DOHH2 (cell line): Measurements from ENCODE around the gene STUB1.

Source experiments
- H3F3A ChIP-seq: fragments of 200-600 bp; sonication (generic), shearing (Covaris generic); 2 replicates; pipeline ENCODE4 v1.6.0; 2016; ENCODE audit warnings: antibody characterized with exemption, mild to moderate bottlenecking; ENCODE audit not compliant: control insufficient read depth, insufficient read depth
- H3K27ac ChIP-seq: fragments of 200-600 bp; sonication (generic); 2 replicates; pipeline ENCODE4 v1.5.1; 2014; ENCODE audit warnings: low read depth, mild to moderate bottlenecking, low read length, moderate library complexity
- H3K27me3 ChIP-seq: fragments of 200-600 bp; sonication (generic); 2 replicates; pipeline ENCODE4 v1.6.1; 2014; ENCODE audit warnings: mild to moderate bottlenecking, low read length, mixed read lengths; ENCODE audit not compliant: control insufficient read depth
- H3K36me3 ChIP-seq: fragments of 200-600 bp; sonication (generic); 2 replicates; pipeline ENCODE4 v1.6.1; 2014; ENCODE audit warnings: mild to moderate bottlenecking, low read length, moderate library complexity, mixed read lengths; ENCODE audit not compliant: control insufficient read depth
- H3K4me1 ChIP-seq: fragments of 200-600 bp; sonication (generic); 2 replicates; pipeline ENCODE4 v1.6.1; 2014; ENCODE audit warnings: mild to moderate bottlenecking, low read length, mixed read lengths; ENCODE audit not compliant: control insufficient read depth
- H3K4me2 ChIP-seq: fragments of 200-600 bp; sonication (generic); 2 replicates; pipeline ENCODE4 v1.6.0; 2014; ENCODE audit warnings: mild to moderate bottlenecking, low read length, moderate library complexity
- H3K4me3 ChIP-seq: fragments of 200-600 bp; sonication (generic); 2 replicates; pipeline ENCODE4 v1.5.1; 2014; ENCODE audit warnings: mild to moderate bottlenecking, low read length, mixed read lengths
- H3K79me2 ChIP-seq: fragments of 200-600 bp; sonication (generic); 2 replicates; pipeline ENCODE4 v1.6.1; 2014; ENCODE audit warnings: mild to moderate bottlenecking, low read length, mixed read lengths; ENCODE audit not compliant: control insufficient read depth
- H3K9me2 ChIP-seq: fragments of 200-600 bp; sonication (generic); replicated peaks from 2 replicates; pipeline ENCODE4 v1.6.1; 2014; ENCODE audit warnings: mild to moderate bottlenecking, low read length, mixed read lengths; ENCODE audit not compliant: control insufficient read depth
- H3K9me3 ChIP-seq: fragments of 200-600 bp; sonication (generic); 2 replicates; pipeline ENCODE4 v1.6.1; 2014; ENCODE audit warnings: antibody characterized with exemption, low read length, mixed read lengths; ENCODE audit not compliant: control insufficient read depth, insufficient read depth
- H4K20me1 ChIP-seq: fragments of 200-600 bp; sonication (generic); 2 replicates; pipeline ENCODE4 v1.6.0; 2014; ENCODE audit warnings: low read depth, mild to moderate bottlenecking, antibody characterized with exemption, low read length, moderate library complexity; ENCODE audit not compliant: control insufficient read depth, insufficient read depth
- EZH2phosphoT487 ChIP-seq: fragments of 200-600 bp; sonication (generic); IDR thresholded peaks from 2 replicates; pipeline ENCODE4 v1.6.1; 2017; ENCODE audit warnings: borderline replicate concordance, mild to moderate bottlenecking, antibody characterized with exemption, low read length, moderate library complexity, mixed read lengths
- TF ChIP-seq, protein P1 (sequence below): fragments of 200-600 bp; sonication (generic); IDR thresholded peaks from one replicate; pipeline ENCODE4 v1.5.1; 2014; ENCODE audit warnings: antibody characterized with exemption, mild to moderate bottlenecking, low read depth, low read length; ENCODE audit not compliant: poor library complexity, severe bottlenecking

STUB1 gene

GRCh38 chr16:678209-678857 lies 1.9 kb upstream of the STUB1 start:
- Histone ChIP-seq H3K27ac (no peak overlapping the region), H3K79me2 (peaks cover 30% of the 10 kb centered on the region), H3K9me3 (no peaks in the 10 kb centered on the region), H3K36me3 (peaks cover 38% of the 10 kb centered on the region), H3K4me1 (peaks cover 43% of the 10 kb centered on the region), H4K20me1 (peaks cover 23% of the 10 kb centered on the region), H3K4me3 (no peak overlapping the region), H3F3A (no peaks in the 10 kb centered on the region; the same call in 1 of the 2 replicates), H3K9me2 (no peaks in the 10 kb centered on the region), H3K4me2 (no peak overlapping the region), H3K27me3 (peaks cover 3% of the 10 kb centered on the region; the same call in 1 of the 2 replicates)
- no peak for TF ChIP-seq EZH2phosphoT487

DNA sequence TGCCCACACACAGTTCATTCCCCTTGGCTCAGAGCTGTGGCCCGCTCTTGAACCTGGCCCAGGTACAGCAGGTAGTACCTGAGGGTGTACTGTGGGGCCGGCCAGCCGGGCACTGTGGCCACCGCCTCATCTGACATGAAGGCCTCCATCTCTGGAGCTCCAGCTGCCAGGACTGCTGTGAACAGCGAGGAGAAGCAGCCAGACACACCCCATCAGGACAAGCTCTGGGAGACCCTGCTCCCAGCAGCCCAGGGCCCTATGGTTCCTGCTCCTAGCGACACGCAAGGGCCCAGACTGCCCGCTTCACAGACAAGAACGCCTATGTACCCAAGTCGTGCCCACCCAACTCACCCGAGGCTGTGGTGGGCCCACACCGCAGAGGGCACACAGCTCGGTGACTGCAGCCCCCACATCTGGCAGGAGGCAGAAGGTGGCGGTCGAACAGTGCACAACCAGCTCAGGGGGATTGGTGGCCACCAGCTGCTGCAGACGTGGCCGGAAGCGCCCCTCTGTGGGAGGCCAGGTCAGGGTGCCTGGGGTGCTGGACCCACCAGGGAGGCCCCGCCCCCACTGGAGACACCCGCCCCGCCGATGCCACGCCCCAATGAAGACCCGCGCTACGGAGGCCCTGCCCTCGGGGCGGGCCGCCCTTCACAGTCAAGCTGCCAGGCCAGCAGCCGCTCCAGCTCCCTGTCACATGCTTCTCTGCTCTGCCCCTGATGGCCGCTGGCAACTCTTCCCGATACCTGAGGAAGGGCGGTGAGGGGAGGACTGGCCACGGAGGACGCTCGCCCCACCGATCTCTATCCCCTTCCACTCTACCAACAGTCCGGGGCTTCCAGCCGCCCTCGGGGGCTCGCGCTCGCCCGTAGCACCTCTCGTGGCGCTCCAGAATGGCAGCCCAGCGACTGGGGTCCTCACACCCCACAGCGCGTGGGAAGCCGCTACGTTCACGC lies 1.1 kb upstream of the STUB1 start:
- H3K9me3 ChIP-seq: no peaks in the 10 kb centered on the region

GRCh38 chr16:680625-680945 lies 375 bp downstream of the STUB1 start:
- peaks cover 36% of the 10 kb centered on the region for H3K79me2 ChIP-seq
- H3K4me2 ChIP-seq: peak overlapping the region; percentile 97
- no peaks in the 10 kb centered on the region for H3K27me3 ChIP-seq
- no peaks in the 10 kb centered on the region for H3K9me2 ChIP-seq
- no peaks in the 10 kb centered on the region for H3K9me3 ChIP-seq
- H4K20me1 ChIP-seq: peaks cover 19% of the 10 kb centered on the region
- peaks cover 39% of the 10 kb centered on the region for H3K36me3 ChIP-seq
- H3K4me3 ChIP-seq: peak overlapping the region; percentile 98
- peak overlapping the region; percentile 60 for H3K27ac ChIP-seq
- H3F3A ChIP-seq: no peaks in the 10 kb centered on the region; the same call in 1 of the 2 replicates
- H3K4me1 ChIP-seq: peaks cover 45% of the 10 kb centered on the region
- no peak for TF ChIP-seq EZH2phosphoT487
- TF ChIP-seq, protein P1, sequence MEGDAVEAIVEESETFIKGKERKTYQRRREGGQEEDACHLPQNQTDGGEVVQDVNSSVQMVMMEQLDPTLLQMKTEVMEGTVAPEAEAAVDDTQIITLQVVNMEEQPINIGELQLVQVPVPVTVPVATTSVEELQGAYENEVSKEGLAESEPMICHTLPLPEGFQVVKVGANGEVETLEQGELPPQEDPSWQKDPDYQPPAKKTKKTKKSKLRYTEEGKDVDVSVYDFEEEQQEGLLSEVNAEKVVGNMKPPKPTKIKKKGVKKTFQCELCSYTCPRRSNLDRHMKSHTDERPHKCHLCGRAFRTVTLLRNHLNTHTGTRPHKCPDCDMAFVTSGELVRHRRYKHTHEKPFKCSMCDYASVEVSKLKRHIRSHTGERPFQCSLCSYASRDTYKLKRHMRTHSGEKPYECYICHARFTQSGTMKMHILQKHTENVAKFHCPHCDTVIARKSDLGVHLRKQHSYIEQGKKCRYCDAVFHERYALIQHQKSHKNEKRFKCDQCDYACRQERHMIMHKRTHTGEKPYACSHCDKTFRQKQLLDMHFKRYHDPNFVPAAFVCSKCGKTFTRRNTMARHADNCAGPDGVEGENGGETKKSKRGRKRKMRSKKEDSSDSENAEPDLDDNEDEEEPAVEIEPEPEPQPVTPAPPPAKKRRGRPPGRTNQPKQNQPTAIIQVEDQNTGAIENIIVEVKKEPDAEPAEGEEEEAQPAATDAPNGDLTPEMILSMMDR: no peak

More for the DNA sequence above, 1.1 kb upstream of the STUB1 start:
- H3K4me1 ChIP-seq: peaks cover 45% of the 10 kb centered on the region
- peaks cover 36% of the 10 kb centered on the region for H3K79me2 ChIP-seq
- peak overlapping the region; percentile 74 for H3K4me3 ChIP-seq
- H3K36me3 ChIP-seq: peaks cover 34% of the 10 kb centered on the region
- H3K27me3 ChIP-seq: peaks cover 3% of the 10 kb centered on the region; the same call in 1 of the 2 replicates
- peak overlapping the region; percentile 88 for H3K4me2 ChIP-seq
- H4K20me1 ChIP-seq: peaks cover 21% of the 10 kb centered on the region
- no peak for TF ChIP-seq EZH2phosphoT487
- TF ChIP-seq, protein P1: no peak
- no peaks in the 10 kb centered on the region for H3K9me2 ChIP-seq
- no peaks in the 10 kb centered on the region; the same call in 1 of the 2 replicates for H3F3A ChIP-seq
- peak overlapping the region; percentile 44 for H3K27ac ChIP-seq
